Vagina (tissue), 2 donors: Measurements from ENCODE around the gene NASP.

Source experiments
- CTCF ChIP-seq, 3 experiments: fragments of 450-650 bp in 2 of 3; fragments of 200-600 bp in 1 of 3; sonication (generic) in 1 of 3; IDR thresholded peaks; one replicate each; pipeline ENCODE4 v1.5.1; 2017 to 2019; ENCODE audit warnings: antibody characterized with exemption in 3 of 3, mild to moderate bottlenecking in 2 of 3, moderate library complexity in 2 of 3
- POLR2A ChIP-seq, 2 donors: fragments of 450-650 bp; IDR thresholded peaks; one replicate each; pipeline ENCODE4 v1.6.1; 2017; ENCODE audit warnings: antibody characterized with exemption in 2 of 2, mild to moderate bottlenecking in 2 of 2, moderate library complexity in 2 of 2
- POLR2AphosphoS5 ChIP-seq, 2 donors: sonication (generic); formaldehyde crosslinking; IDR thresholded peaks; one replicate each; pipeline ENCODE4 v1.9.0; 2017; ENCODE audit warnings: antibody characterized with exemption in 2 of 2, mild to moderate bottlenecking in 2 of 2, low read depth in 1 of 2; ENCODE audit not compliant: insufficient read depth in 1 of 2

GRCh38 chr1:45635211-45635610, 51.4 kb downstream of the NASP start:
- no peak for TF ChIP-seq CTCF (IDR thresholded peaks at IDR 0.05)
- no peak for TF ChIP-seq POLR2AphosphoS5 (IDR thresholded peaks at IDR 0.05; ENCODE audit: insufficient read depth in 1 of 2, low read depth in 1 of 2)
- TF ChIP-seq POLR2A (IDR thresholded peaks at IDR 0.05): no peak
